ENCODE data around the gene KTN1.

KTN1 gene

DNA sequence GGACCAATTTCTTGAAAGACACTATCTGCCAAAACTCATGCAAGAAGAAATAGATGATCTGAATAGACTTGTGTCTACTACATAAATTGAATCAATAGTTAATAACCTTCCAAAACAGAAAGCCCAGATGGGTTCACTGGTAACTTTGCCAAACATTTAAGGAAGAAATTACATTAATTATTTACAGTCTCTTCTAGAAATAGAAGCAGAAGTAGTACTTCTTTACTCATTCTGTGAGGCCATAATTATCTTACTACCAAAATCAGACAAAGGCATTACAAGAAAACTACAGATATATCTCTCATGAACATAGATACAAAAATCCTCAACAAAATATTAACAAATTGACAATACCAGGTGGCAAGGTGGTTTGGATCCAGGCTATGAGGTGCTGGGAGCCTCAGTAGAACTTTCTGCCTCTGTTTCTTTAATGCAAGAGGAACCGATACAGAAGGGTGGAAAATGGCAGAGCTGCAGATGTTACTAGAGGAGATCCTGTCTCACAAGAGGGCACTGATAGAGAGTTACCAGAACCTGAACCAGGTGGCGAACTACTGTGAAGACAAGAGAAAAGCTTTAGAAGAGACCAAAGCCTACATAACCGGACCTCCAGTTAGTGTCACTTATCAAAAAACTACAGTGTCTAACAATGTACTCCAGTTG, 33.7 kb upstream of the KTN1 start:
- no peaks in the 10 kb centered on the region for H3K4me1 ChIP-seq (ENCODE audit: control insufficient read depth, insufficient read depth, low read length)
- no peak for DNase-seq (ENCODE audit: low read depth, low spot score)
- H3K27me3 ChIP-seq (ENCODE audit: control insufficient read depth, insufficient read depth, low read length), result no peaks in the 10 kb centered on the region
- H3K27ac ChIP-seq (ENCODE audit: low read length), result no peak overlapping the region
- no peak overlapping the region for H3K4me3 ChIP-seq (ENCODE audit: low read length)
- WGBS (ENCODE audit: insufficient coverage, insufficient read length), result no CpG with 5 or more reads among the region's 3 CpGs
- no peaks in the 10 kb centered on the region for H3K9me3 ChIP-seq (ENCODE audit: control insufficient read depth, insufficient read depth, low read length)
- H3K36me3 ChIP-seq (ENCODE audit: control insufficient read depth, insufficient read depth, low read length), result no peaks in the 10 kb centered on the region

DNA sequence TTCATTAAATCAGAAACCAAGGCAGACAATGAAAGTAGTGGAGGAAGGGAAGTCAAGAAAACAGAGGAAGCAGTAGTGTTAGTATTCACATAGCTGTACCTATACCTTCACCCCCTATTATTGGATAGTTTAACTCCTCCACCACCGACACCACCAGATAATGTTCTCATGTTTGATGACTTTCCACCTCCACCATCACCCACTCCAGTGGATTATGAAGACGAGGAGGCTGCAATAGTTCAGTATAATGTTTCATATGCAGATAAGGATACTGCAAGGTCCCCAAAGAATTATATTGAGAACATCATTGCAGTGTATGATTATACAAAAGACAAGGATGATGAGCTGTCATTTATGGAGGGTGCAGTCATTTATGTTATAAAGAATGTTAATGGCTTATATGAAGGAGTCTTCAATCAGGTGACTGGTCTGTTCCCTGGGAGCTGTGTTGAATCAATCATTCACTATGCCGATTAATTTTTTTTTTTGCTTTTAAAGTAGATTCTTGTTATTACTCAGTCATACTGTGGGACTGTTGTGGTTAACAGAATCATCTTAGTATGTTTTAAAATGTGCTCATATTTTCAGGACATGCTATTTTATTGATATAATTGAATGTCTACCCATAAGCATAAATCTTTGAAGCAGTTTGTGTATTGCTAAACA, 32.2 kb upstream of the KTN1 start:
- H3K27ac ChIP-seq (ENCODE audit: low read length), result no peak overlapping the region
- WGBS (ENCODE audit: insufficient coverage, insufficient read length), result no CpG with 5 or more reads among the region's 3 CpGs
- no peaks in the 10 kb centered on the region for H3K9me3 ChIP-seq (ENCODE audit: control insufficient read depth, insufficient read depth, low read length)
- no peaks in the 10 kb centered on the region for H3K36me3 ChIP-seq (ENCODE audit: control insufficient read depth, insufficient read depth, low read length)
- no peaks in the 10 kb centered on the region for H3K27me3 ChIP-seq (ENCODE audit: control insufficient read depth, insufficient read depth, low read length)
- H3K4me1 ChIP-seq (ENCODE audit: control insufficient read depth, insufficient read depth, low read length), result no peaks in the 10 kb centered on the region
- H3K4me3 ChIP-seq (ENCODE audit: low read length), result no peak overlapping the region
- DNase-seq (ENCODE audit: low read depth, low spot score), result no peak

DNA sequence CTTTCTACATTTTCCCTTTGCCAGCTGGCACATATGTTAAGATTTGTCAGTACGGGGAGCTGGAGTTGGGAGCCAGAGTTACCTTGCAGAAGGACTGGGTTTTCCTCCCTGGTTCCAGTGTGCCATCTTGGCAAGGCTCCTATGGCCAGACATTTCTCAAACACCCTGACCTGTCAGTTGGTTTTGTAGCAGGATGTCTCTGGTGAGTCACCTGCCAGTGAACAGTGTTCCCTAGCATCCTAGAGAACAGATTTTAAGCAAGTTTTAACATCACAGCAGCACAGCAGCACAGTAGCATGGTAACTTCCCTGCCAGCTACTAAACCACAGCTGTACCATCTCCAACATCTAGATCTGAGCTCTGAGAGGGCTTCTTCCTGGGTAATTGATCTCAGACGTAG, 26.2 kb upstream of the KTN1 start:
- Histone ChIP-seq H3K9me3 (ENCODE audit: control insufficient read depth, insufficient read depth, low read length) (no peaks in the 10 kb centered on the region), H3K4me3 (ENCODE audit: low read length) (no peak overlapping the region), H3K27me3 (ENCODE audit: control insufficient read depth, insufficient read depth, low read length) (no peaks in the 10 kb centered on the region), H3K36me3 (ENCODE audit: control insufficient read depth, insufficient read depth, low read length) (no peaks in the 10 kb centered on the region), H3K27ac (ENCODE audit: low read length) (no peak overlapping the region), H3K4me1 (ENCODE audit: control insufficient read depth, insufficient read depth, low read length) (no peaks in the 10 kb centered on the region)
- no peak for DNase-seq (ENCODE audit: low read depth, low spot score)
- no CpG with 5 or more reads among the region's 2 CpGs for WGBS (ENCODE audit: insufficient coverage, insufficient read length)

GRCh38 chr14:55556929-55557623, 22.9 kb upstream of the KTN1 start:
- Histone ChIP-seq H3K9me3 (ENCODE audit: control insufficient read depth, insufficient read depth, low read length) (no peaks in the 10 kb centered on the region), H3K27ac (ENCODE audit: low read length) (no peak overlapping the region), H3K27me3 (ENCODE audit: control insufficient read depth, insufficient read depth, low read length) (no peaks in the 10 kb centered on the region), H3K4me1 (ENCODE audit: control insufficient read depth, insufficient read depth, low read length) (no peaks in the 10 kb centered on the region), H3K36me3 (ENCODE audit: control insufficient read depth, insufficient read depth, low read length) (no peaks in the 10 kb centered on the region), H3K4me3 (ENCODE audit: low read length) (no peak overlapping the region)
- no peak for DNase-seq (ENCODE audit: low read depth, low spot score)
- no CpG with 5 or more reads among the region's 3 CpGs for WGBS (ENCODE audit: insufficient coverage, insufficient read length)

DNA sequence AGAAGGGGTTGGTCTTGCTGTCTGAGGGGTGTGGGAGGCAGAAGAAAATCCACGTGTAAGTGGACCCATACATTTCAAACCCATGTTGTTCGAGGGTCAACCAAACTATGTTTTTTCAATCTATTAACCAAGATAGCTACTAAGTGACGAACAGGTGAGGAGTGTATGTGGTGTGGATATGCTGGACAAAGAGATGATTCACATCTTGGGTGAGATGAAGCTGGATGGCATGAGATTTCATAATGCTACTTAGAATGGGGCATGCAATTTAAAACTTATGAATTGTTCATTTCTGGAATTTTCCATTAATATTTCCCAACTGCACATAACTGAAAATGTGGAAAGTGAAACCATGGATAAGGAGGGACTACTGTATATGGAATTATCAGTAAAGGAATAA, 17.9 kb upstream of the KTN1 start:
- no CpG with 5 or more reads among the region's 3 CpGs for WGBS (ENCODE audit: insufficient coverage, insufficient read length)

GRCh38 chr14:55568618-55569017, 11.4 kb upstream of the KTN1 start:
- H3K36me3 ChIP-seq (ENCODE audit: control insufficient read depth, insufficient read depth, low read length), result no peaks in the 10 kb centered on the region
- no peak for DNase-seq (ENCODE audit: low read depth, low spot score)
- no peak overlapping the region for H3K27ac ChIP-seq (ENCODE audit: low read length)
- no peaks in the 10 kb centered on the region for H3K9me3 ChIP-seq (ENCODE audit: control insufficient read depth, insufficient read depth, low read length)
- no peaks in the 10 kb centered on the region for H3K27me3 ChIP-seq (ENCODE audit: control insufficient read depth, insufficient read depth, low read length)
- no peaks in the 10 kb centered on the region for H3K4me1 ChIP-seq (ENCODE audit: control insufficient read depth, insufficient read depth, low read length)
- no peak overlapping the region for H3K4me3 ChIP-seq (ENCODE audit: low read length)

More for the DNA sequence above, 17.9 kb upstream of the KTN1 start:
- no peaks in the 10 kb centered on the region for H3K36me3 ChIP-seq (ENCODE audit: control insufficient read depth, insufficient read depth, low read length)
- H3K4me1 ChIP-seq (ENCODE audit: control insufficient read depth, insufficient read depth, low read length), result no peaks in the 10 kb centered on the region
- H3K9me3 ChIP-seq (ENCODE audit: control insufficient read depth, insufficient read depth, low read length), result no peaks in the 10 kb centered on the region
- no peak for DNase-seq (ENCODE audit: low read depth, low spot score)
- H3K27ac ChIP-seq (ENCODE audit: low read length), result no peak overlapping the region
- H3K4me3 ChIP-seq (ENCODE audit: low read length), result no peak overlapping the region
- no peaks in the 10 kb centered on the region for H3K27me3 ChIP-seq (ENCODE audit: control insufficient read depth, insufficient read depth, low read length)

- H3K27me3 ChIP-seq (ENCODE audit: control insufficient read depth, insufficient read depth, low read length), result no peaks in the 10 kb centered on the region
- DNase-seq (ENCODE audit: low read depth, low spot score), result no peak
- H3K4me1 ChIP-seq (ENCODE audit: control insufficient read depth, insufficient read depth, low read length), result no peaks in the 10 kb centered on the region
- H3K4me3 ChIP-seq (ENCODE audit: low read length), result no peak overlapping the region
- H3K27ac ChIP-seq (ENCODE audit: low read length), result no peak overlapping the region
- WGBS (ENCODE audit: insufficient coverage, insufficient read length), result no CpG with 5 or more reads among the region's 7 CpGs
- no peaks in the 10 kb centered on the region for H3K9me3 ChIP-seq (ENCODE audit: control insufficient read depth, insufficient read depth, low read length)
- no peaks in the 10 kb centered on the region for H3K36me3 ChIP-seq (ENCODE audit: control insufficient read depth, insufficient read depth, low read length)
These were observed 8.7 kb upstream of the KTN1 start for GRCh38 chr14:55571125-55571889.

- Histone ChIP-seq H3K27ac (ENCODE audit: low read length) (no peak overlapping the region), H3K4me1 (ENCODE audit: control insufficient read depth, insufficient read depth, low read length) (no peaks in the 10 kb centered on the region), H3K4me3 (ENCODE audit: low read length) (no peak overlapping the region), H3K9me3 (ENCODE audit: control insufficient read depth, insufficient read depth, low read length) (no peaks in the 10 kb centered on the region), H3K27me3 (ENCODE audit: control insufficient read depth, insufficient read depth, low read length) (no peaks in the 10 kb centered on the region), H3K36me3 (ENCODE audit: control insufficient read depth, insufficient read depth, low read length) (no peaks in the 10 kb centered on the region)
- no peak for DNase-seq (ENCODE audit: low read depth, low spot score)
- no CpG with 5 or more reads among the region's 4 CpGs for WGBS (ENCODE audit: insufficient coverage, insufficient read length)
These were observed 7.4 kb upstream of the KTN1 start for GRCh38 chr14:55572578-55572977.

- H3K4me1 ChIP-seq (ENCODE audit: control insufficient read depth, insufficient read depth, low read length), result no peaks in the 10 kb centered on the region
- no peak overlapping the region for H3K27ac ChIP-seq (ENCODE audit: low read length)
- no peaks in the 10 kb centered on the region for H3K36me3 ChIP-seq (ENCODE audit: control insufficient read depth, insufficient read depth, low read length)
- H3K9me3 ChIP-seq (ENCODE audit: control insufficient read depth, insufficient read depth, low read length), result no peaks in the 10 kb centered on the region
- no peak for DNase-seq (ENCODE audit: low read depth, low spot score)
- WGBS (ENCODE audit: insufficient coverage, insufficient read length), result no CpG with 5 or more reads among the region's 7 CpGs
- no peak overlapping the region for H3K4me3 ChIP-seq (ENCODE audit: low read length)
- H3K27me3 ChIP-seq (ENCODE audit: control insufficient read depth, insufficient read depth, low read length), result no peaks in the 10 kb centered on the region
These were observed 5.0 kb upstream of the KTN1 start for GRCh38 chr14:55574988-55575387.

GRCh38 chr14:55577229-55577628, 2.8 kb upstream of the KTN1 start:
- no peak overlapping the region for H3K27ac ChIP-seq (ENCODE audit: low read length)
- WGBS (ENCODE audit: insufficient coverage, insufficient read length), result no CpG with 5 or more reads among the region's 4 CpGs
- no peaks in the 10 kb centered on the region for H3K27me3 ChIP-seq (ENCODE audit: control insufficient read depth, insufficient read depth, low read length)
- no peaks in the 10 kb centered on the region for H3K4me1 ChIP-seq (ENCODE audit: control insufficient read depth, insufficient read depth, low read length)
- H3K9me3 ChIP-seq (ENCODE audit: control insufficient read depth, insufficient read depth, low read length), result no peaks in the 10 kb centered on the region
- no peak for DNase-seq (ENCODE audit: low read depth, low spot score)
- H3K36me3 ChIP-seq (ENCODE audit: control insufficient read depth, insufficient read depth, low read length), result no peaks in the 10 kb centered on the region
- H3K4me3 ChIP-seq (ENCODE audit: low read length), result no peak overlapping the region
